NCI-H1694 (cell line): Measurements from ENCODE around the gene SEPTIN10.
"Not testable (repeated sequence)": the region's sequence is repeated elsewhere in the genome, so short reads cannot be mapped to it uniquely, and the experiment has no call there.

ENCODE experiments used
- DNase-seq: peaks from one replicate; lab custom pipeline; 2025; lab: John Stamatoyannopoulos, UW

The SEPTIN10 gene

GRCh38 chr2:109601783-109602182 is 12.0 kb downstream of the SEPTIN10 start:
- DNase-seq = no peak

GRCh38 chr2:109597283-109597682 is 16.5 kb downstream of the SEPTIN10 start:
- DNase-seq = no peak

GRCh38 chr2:109595644-109596043 is 18.1 kb downstream of the SEPTIN10 start:
- no peak for DNase-seq

DNA sequence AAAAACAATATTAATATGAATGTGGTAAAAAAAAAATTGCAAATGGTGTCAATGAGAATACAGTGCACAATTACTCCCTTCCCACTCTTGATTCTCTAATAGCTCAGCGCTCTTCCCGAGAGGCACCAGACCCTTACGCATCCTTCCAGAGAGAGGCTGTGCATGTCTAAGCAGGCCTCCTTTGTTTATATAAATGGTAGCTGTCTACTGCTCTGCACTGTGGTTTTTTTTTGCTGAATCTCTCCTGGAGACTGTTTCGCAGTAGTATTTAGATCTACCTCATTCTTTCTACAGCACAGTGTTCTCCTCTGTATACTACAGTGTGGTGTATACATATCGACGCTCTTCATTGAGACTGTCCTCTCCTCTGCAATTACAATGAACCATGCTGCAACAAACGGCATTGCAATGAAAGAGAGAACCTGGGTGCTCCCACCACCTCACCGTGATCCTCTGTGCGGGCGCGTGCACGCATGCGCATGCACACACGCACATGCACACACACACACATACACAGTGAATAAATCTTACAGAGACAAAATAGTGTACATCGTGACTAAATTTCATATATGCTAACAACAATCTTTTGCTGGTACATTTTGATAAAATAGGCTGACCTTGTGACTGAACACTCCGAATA is 19.4 kb downstream of the SEPTIN10 start:
- peak; percentile 20 for DNase-seq

DNA sequence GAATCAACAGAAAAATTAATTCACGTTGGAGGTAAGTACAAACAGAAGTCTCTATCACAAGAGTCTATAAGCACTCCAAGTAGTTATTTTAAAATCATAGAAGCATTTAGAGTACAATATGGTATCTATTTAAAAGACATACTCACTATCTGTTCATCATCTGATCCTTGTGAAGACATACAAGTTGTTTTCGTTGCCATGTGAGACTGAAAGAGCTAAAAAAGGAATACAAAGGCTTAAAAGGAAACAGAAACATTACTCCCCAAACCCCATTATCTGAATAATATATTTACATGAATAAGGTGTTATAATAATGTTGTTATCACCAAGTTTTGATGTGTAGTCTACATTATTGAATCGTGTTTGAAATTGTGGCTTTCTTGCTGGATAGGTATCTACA is 20.9 kb downstream of the SEPTIN10 start:
- DNase-seq = no peak

GRCh38 chr2:109591206-109591605 is 22.6 kb downstream of the SEPTIN10 start:
- no peak for DNase-seq

DNA sequence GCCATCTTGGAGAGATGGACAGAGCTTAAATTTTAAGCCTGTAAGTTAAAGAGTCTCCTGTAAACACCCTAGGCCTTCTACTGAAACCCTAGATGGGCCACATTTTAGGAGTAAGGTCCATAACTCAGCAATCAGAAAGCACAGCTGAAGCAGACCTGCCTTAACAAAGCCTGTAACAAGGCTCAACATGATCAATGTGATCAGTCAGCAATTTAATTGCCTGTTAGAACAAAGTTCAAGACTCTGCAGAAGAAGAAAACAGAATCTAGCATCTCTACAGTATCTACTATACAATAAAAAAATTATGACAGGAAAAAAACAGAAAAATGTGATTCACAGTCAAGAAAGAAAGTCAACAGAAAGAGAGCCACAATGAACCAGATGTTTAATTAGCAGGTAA is 27.1 kb downstream of the SEPTIN10 start:
- DNase-seq = no peak

- DNase-seq = no peak
Observed at GRCh38 chr2:109582928-109583895, 30.6 kb downstream of the SEPTIN10 start.

DNA sequence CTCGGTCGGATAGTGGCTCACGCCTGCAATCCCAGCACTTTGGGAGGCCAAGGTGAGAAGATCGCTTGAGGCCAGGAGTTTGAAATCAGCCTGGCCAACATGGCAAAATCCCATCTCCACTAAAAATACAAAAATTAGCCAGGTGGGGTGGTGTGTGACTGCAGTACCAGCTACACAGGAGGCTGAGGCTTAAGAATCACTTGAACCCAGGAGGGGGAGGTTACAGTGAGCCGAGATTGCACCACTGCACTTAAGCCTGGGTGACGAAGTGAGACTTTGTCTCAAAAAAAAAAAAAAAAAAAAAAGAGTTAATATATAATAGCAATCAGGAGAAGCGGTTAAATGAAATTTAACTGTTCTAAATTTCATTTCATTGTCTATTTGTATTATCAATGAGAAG is 36.1 kb downstream of the SEPTIN10 start:
- DNase-seq = not testable (repeated sequence)

DNA sequence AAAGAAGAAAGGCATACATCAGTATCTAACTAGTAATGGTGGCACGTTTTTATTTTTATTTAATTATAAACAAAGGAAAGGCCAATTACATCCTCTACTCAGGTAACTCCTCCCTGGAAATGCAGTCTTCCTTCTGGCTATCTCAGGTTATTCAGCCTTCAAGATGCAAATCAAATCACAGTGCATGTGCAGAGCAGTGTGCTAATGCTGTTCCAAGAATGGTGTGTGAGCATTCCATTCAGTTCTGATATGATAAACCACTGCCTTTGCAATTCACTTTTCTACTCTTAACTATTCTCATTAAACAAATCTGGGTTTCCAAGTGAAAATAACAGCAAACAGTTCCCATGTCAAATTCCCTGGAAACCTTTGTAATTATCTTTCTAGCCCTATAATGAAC is 38.4 kb downstream of the SEPTIN10 start:
- no peak for DNase-seq

DNA sequence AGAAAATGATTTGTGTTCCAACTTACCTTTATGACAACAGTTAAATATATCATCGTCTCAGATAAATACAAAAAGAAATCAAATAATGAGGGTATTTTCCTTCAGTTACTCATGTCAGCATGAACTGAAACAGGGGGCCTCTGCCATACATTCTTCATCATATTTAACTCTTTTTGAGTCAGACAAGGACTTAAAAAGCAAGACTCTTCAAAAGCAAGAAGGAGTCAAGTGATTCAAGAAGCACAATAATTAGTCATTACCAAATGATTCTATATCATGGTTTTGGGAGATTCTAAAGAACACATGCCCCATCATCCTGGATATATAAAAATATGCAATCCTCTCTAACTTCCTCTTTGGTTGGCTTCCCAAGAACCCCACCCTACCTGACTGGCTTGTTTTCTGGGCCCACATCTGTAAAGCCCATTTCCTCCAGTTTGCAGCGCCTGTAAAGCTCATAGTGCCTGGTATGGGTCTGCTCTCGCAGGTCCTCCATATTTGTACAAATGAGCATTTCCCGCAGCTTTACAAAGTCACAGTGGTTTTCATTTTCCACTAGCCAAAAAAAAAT is 49.7 kb downstream of the SEPTIN10 start:
- no peak for DNase-seq

DNA sequence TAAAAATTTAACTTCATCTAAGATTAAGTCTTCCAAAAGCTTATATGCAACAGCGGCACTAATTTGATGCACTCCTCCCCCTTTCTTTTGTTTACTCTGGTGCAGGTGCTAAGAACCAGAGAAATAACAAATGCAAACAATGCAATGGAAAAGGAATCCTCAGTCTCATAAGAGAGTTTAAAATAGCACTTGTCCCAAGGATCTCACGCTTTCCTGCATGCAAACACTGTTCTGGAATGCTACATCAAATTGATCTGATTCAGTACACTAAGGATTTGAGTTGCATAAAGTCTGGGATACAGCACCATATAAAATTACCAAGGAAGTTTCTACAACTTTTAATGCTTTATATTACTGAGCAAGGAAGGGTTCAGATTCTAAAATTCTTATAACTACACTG is 50.5 kb downstream of the SEPTIN10 start:
- DNase-seq = no peak

GRCh38 chr2:109562421-109562820 is 51.3 kb downstream of the SEPTIN10 start:
- no peak for DNase-seq

- DNase-seq = no peak
Observed at GRCh38 chr2:109560265-109560664, 53.5 kb downstream of the SEPTIN10 start.

DNA sequence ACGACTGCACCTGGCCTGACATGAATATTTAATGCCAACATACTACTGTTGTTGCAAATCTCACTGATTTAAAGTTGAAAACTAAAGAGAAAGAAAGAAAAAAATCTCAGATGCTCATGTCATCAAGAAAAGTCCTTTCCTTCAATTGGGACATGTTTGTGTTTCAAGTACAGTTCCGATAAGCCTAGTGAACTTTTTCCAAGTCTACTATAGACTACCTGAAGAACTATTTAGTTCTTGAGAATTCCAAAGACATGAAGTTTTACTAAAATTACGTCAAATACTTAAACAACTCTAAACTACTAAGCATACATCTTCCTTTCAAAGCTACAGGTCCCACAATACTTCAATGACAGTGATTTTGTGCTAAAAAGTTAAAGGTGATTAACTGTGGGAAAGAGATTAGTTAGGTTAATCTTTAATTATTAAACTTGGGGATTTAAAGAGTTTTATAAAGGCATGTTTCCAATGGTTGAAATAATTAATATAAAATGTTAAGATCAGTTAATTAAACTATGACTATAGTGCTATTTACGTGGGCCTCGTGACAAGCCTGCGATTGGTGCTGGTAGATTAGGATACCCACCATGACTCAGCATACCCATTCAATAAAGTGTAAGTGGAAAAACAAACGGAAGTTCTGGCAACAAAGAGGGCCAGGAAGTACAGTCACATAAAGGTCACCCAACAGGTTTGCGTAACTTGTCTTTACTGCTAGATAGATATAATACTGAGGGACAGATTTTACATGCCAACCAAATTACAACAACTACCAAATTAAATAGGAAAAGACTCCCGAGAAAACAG is 55.5 kb downstream of the SEPTIN10 start:
- DNase-seq = no peak

- DNase-seq = no peak
Observed at GRCh38 chr2:109557309-109557708, 56.5 kb downstream of the SEPTIN10 start.

GRCh38 chr2:109555346-109555900 is 58.3 kb downstream of the SEPTIN10 start:
- DNase-seq = no peak

DNA sequence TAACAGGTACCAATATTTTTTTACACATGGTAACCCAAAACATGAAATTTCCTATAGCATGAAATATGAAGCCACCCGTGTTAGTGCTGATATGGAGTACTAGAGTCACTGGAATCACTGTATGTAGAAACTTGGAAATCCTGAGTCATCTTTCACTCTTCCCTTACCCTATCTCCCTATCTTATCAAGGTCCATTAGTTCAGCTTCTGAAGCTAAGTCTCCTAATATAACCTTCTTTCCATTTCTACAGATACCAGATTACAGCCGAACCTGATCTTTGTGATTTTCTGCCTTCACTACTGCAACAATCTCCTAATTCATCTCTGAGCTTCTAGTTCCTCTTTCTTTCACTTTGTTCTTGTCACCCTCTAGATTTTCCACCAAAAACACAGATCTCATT is 59.0 kb downstream of the SEPTIN10 start:
- no peak for DNase-seq

DNA sequence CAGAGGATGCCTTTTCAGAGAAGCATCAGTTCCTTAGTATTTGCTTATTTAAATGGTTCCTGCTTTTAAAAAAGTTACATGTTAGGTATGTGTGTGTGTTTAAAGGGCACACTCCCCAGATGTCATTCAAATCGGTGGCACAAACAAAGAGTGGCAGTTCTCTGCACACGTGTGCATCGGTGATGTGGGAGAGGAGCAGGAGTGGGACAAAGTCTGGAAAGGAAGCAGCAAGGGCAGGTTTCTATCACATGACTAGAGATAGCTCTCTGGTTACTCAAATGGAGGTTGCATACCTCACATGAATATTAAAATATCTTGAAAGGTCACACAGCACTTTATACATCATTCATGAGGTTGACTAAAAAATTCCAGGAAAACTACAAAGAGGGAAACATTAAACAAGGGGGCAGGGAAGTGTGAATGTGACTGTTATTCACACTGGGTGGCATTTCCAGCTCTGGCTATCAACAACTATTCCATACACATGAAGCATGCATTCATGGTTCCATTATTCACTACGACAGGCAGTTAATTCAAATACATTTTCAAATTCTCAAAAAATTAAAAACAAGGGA is 64.7 kb downstream of the SEPTIN10 start:
- DNase-seq = no peak

DNA sequence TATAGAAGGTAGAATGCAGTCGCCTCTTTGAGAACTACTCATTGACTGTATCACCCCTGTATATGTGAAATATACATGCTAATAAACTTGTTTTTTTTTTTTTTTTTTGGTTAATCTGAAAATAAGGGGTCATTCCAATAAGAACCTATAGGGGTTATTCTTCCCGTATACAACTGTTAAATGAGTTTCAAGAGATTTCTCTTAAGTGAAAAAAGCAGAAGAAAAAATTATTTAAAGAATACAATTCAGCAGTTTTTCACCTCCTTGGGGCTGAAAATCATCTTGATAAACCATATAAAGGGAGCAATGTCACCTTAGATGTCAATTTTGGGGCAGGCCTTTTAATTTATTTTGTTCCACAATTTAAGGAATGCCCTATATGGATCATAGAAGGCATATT is 66.5 kb downstream of the SEPTIN10 start:
- DNase-seq = no peak
